ENCODE results near the gene KCNG3.

KCNG3 gene

GRCh38 chr2:42492691-42493467 is 903 bp downstream of the KCNG3 start:
- Histone ChIP-seq H3K4me3 (peak overlapping the region in 8 of 10 experiments; percentile 67 to 80 (median 71); a peak in 8 of 20 replicates), H3K36me3 (no peaks in the 10 kb centered on the region), H3K27me3 (peaks cover 11 to 21% (median 18%) of the 10 kb centered on the region in 11 experiments; a peak in 21 of 22 replicates), H3K9me3 (replicated peaks in 1 of 11) (peaks cover 0 to 11% (median 0%) of the 10 kb centered on the region in 11 experiments; a peak in 4 of 22 replicates), H3K27ac (no peak overlapping the region), H3K4me1 (peaks cover 0 to 21% (median 6%) of the 10 kb centered on the region in 10 experiments; a peak in 13 of 20 replicates), H3K4me2 (peak overlapping the region in 10 of 11 experiments; percentile 93 to 100 (median 98); a peak in 14 of 22 replicates), H4K20me1 (no peaks in the 10 kb centered on the region), H3K9ac (no peak overlapping the region)
- no peak for TF ChIP-seq Cebpa-rat (IDR thresholded peaks at IDR 0.05)

DNA sequence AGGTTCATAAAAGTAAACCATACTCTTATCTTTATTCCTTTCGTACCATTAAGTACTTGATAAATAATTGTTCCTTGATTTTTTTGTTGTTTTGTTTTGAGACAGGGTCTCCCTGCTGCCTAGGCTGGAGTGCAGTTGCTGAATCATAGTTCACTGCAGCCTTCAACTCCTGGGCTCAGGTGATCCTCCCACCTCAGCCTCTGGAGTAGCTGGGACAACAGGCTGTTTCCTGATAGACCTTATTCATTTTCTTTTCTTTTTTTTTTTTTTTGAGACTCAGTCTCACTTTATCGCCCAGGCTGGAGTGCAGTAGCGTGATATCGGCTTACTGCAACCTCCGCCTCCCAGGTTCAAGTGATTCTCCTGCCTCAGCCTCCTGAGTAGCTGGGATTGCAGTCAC is 5.5 kb downstream of the KCNG3 start:
- H3K9me3 ChIP-seq (replicated peaks in 1 of 11): peaks cover 0 to 7% (median 0%) of the 10 kb centered on the region in 11 experiments; a peak in 4 of 22 replicates
- H3K4me2 ChIP-seq: no peak overlapping the region
- no peak for TF ChIP-seq Cebpa-rat (IDR thresholded peaks at IDR 0.05)
- no peak overlapping the region for H3K9ac ChIP-seq
- H4K20me1 ChIP-seq: no peaks in the 10 kb centered on the region
- H3K4me1 ChIP-seq: 0 out of 20 replicates have a peak, but pooled peaks cover 0 to 2% (median 0%) of the 10 kb centered on the region in 10 experiments
- no peak overlapping the region for H3K27ac ChIP-seq
- H3K36me3 ChIP-seq: no peaks in the 10 kb centered on the region
- H3K4me3 ChIP-seq: no peak overlapping the region
- H3K27me3 ChIP-seq: peaks cover 0 to 6% (median 2%) of the 10 kb centered on the region in 11 experiments; a peak in 14 of 22 replicates

DNA sequence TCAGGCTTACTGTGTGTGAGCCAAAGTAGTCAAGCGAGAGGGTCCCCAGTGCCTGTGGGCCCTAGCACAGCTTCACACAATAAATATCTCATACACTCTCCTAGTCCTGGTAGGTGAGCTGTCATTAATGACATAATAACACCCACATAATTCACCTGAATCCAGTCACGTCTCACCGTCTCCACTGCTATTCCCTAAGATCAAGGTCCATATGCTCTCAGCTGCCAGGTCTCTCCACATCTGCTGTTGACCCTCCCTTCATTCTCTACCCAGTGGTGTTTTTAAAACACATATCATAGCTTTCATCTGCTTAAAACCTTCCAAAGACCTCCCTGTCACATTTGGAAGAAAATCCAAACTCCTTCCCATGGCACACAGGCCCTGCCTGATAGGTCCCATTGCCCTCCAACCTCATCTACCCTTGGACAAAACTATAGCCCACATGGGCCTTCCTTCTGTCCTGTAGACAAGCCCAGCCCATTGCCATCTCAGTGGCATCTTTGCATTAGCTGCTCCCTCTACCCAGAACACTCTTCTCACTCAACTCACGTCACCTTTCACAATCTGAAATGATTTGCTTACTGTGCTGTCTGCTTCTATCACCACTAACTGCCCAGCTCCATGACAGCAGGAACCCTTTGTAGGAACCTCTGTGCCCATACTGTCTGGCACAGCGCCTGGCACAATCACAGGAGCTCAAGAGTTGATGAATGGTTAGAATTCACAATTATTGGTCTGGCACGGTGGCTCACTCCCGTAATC is 7.5 kb downstream of the KCNG3 start:
- H3K9me3 ChIP-seq (replicated peaks in 1 of 11): no peaks in the 10 kb centered on the region
- TF ChIP-seq Cebpa-rat (IDR thresholded peaks at IDR 0.05): no peak
- H3K4me2 ChIP-seq: no peak overlapping the region
- no peak overlapping the region for H3K4me3 ChIP-seq
- H4K20me1 ChIP-seq: no peaks in the 10 kb centered on the region
- H3K27ac ChIP-seq: no peak overlapping the region
- peaks cover 0 to 4% (median 1%) of the 10 kb centered on the region in 10 experiments; a peak in 1 of 20 replicates for H3K4me1 ChIP-seq
- no peaks in the 10 kb centered on the region for H3K36me3 ChIP-seq
- no peak overlapping the region for H3K9ac ChIP-seq
- H3K27me3 ChIP-seq: no peaks in the 10 kb centered on the region

DNA sequence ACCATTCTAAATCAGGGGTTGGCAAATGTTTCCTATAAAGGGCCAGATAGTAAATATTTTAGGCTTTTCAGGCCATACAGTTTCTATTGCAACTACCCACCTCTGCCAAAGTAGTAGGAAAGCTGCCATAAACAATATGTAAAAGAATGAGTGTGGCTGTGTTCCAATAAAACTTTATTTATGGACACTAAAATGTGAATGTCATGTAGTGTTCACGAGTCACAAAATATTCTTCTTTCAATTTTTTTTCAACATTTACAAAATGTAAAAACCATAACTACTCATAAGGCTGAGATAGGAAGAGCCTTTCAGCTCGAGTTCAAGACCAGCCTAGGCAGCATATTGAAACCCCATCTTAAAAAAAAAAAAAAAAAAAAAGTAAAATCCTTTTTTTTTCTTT is 13.4 kb downstream of the KCNG3 start:
- Histone ChIP-seq H3K4me1 (peaks cover 0 to 13% (median 5%) of the 10 kb centered on the region in 10 experiments; a peak in 7 of 20 replicates), H3K36me3 (no peaks in the 10 kb centered on the region), H3K27ac (no peak overlapping the region), H3K4me3 (no peak overlapping the region), H4K20me1 (no peaks in the 10 kb centered on the region), H3K27me3 (no peaks in the 10 kb centered on the region), H3K9ac (no peak overlapping the region), H3K4me2 (no peak overlapping the region), H3K9me3 (replicated peaks in 1 of 11) (no peaks in the 10 kb centered on the region)
- no peak for TF ChIP-seq Cebpa-rat (IDR thresholded peaks at IDR 0.05)

DNA sequence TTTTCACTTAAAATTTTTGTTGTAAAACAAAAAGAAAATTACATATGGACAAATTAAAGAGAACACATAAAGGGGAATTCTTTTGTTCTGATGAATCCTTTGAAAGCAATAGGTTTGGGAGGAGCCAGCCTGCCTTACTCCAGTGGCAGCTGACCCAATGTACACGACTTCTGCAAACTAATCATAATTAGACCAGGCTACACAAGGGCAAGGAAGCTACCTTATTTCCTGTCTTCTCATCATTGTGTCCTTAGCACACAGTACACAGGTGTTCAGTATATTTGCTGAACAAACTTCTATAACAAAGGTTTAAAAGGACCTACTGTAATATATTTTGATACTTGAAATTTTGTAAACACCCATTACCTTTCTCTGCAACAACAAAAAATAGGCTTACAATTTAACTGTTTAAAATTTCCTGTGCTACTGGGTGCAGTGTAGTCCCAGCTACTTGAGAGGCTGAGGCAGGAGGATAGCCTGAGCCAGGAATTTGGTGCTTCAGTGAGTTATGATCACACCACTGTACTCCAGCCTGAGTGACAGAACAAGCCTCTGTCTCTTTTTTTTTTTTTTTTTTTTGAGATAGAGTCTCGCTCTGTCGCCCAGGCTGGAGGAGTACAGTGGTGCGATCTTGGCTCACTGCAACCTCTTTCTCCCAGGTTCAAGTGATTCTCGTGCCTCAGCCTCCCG is 18.9 kb downstream of the KCNG3 start:
- H3K27me3 ChIP-seq: no peaks in the 10 kb centered on the region
- no peak overlapping the region for H3K4me3 ChIP-seq
- no peak overlapping the region for H3K27ac ChIP-seq
- no peaks in the 10 kb centered on the region for H4K20me1 ChIP-seq
- H3K9ac ChIP-seq: no peak overlapping the region
- no peaks in the 10 kb centered on the region for H3K9me3 ChIP-seq (replicated peaks in 1 of 11)
- H3K36me3 ChIP-seq: no peaks in the 10 kb centered on the region
- no peak overlapping the region for H3K4me2 ChIP-seq
- TF ChIP-seq Cebpa-rat (IDR thresholded peaks at IDR 0.05): no peak
- H3K4me1 ChIP-seq: peaks cover 0 to 7% (median 0%) of the 10 kb centered on the region in 10 experiments; a peak in 6 of 20 replicates

DNA sequence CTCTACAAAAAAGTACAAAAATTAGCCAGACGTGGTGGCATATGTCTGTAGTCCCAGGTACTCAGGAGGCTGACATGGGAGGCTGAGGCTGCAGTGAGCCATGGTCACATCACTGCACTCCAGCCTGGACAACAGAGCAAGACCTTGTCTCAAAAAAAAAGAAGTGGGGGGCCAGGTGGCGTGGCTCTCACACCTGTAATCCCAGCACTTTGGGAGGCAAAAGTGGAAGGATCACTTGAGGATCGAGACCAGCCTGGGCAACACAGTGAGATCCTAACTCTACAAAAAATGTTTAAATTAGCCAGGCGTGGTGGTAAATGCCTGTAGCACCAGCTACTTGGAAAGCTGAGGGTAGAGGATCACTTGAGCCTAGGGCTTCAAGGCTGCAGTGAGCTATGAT is 23.1 kb downstream of the KCNG3 start:
- H3K4me2 ChIP-seq: no peak overlapping the region
- H3K4me1 ChIP-seq: no peaks in the 10 kb centered on the region
- no peak overlapping the region for H3K9ac ChIP-seq
- H4K20me1 ChIP-seq: no peaks in the 10 kb centered on the region
- TF ChIP-seq Cebpa-rat (IDR thresholded peaks at IDR 0.05): no peak
- H3K36me3 ChIP-seq: no peaks in the 10 kb centered on the region
- H3K27me3 ChIP-seq: no peaks in the 10 kb centered on the region
- no peak overlapping the region for H3K27ac ChIP-seq
- H3K4me3 ChIP-seq: no peak overlapping the region
- no peaks in the 10 kb centered on the region for H3K9me3 ChIP-seq (replicated peaks in 1 of 11)

DNA sequence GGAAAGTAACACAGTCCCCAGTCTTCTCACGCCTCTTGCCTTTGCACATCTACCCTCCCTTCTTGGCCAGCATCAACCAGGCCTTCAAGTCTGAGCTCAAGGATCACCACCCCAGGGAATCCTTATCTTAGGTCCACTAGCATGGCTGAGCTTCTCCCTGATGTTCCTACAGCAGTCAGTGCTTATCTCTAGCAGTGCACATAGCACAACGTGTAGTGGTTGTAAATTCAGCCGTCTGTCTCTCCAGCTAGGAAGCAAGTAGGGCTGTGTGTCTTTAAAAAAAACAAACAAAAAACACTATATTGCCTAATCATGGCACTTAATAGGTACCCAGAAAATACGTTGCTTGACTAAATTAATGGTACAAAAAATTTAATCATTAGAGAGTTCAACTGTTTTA is 29.2 kb downstream of the KCNG3 start:
- Histone ChIP-seq H3K9ac (no peak overlapping the region), H3K27me3 (no peaks in the 10 kb centered on the region), H4K20me1 (no peaks in the 10 kb centered on the region), H3K4me3 (no peak overlapping the region), H3K36me3 (no peaks in the 10 kb centered on the region), H3K27ac (no peak overlapping the region), H3K4me2 (no peak overlapping the region), H3K9me3 (replicated peaks in 1 of 11) (no peaks in the 10 kb centered on the region), H3K4me1 (no peaks in the 10 kb centered on the region)
- TF ChIP-seq Cebpa-rat (IDR thresholded peaks at IDR 0.05): no peak

GRCh38 chr2:42463570-42463969 is 30.2 kb downstream of the KCNG3 start:
- Histone ChIP-seq H3K4me1 (no peaks in the 10 kb centered on the region), H3K27me3 (no peaks in the 10 kb centered on the region), H3K4me2 (no peak overlapping the region), H3K27ac (no peak overlapping the region), H3K4me3 (no peak overlapping the region), H3K36me3 (no peaks in the 10 kb centered on the region), H3K9ac (no peak overlapping the region), H4K20me1 (no peaks in the 10 kb centered on the region), H3K9me3 (replicated peaks in 1 of 11) (no peaks in the 10 kb centered on the region)
- no peak for TF ChIP-seq Cebpa-rat (IDR thresholded peaks at IDR 0.05)

GRCh38 chr2:42459296-42459695 is 34.5 kb downstream of the KCNG3 start:
- H3K27ac ChIP-seq: no peak overlapping the region
- no peaks in the 10 kb centered on the region for H3K4me1 ChIP-seq
- H3K4me2 ChIP-seq: no peak overlapping the region

More at GRCh38 chr2:42459296-42459695, 34.5 kb downstream of the KCNG3 start:
- Histone ChIP-seq H3K9ac (no peak overlapping the region), H3K36me3 (no peaks in the 10 kb centered on the region), H3K27me3 (no peaks in the 10 kb centered on the region), H4K20me1 (no peaks in the 10 kb centered on the region), H3K4me3 (no peak overlapping the region), H3K9me3 (replicated peaks in 1 of 11) (no peaks in the 10 kb centered on the region)
- TF ChIP-seq Cebpa-rat (IDR thresholded peaks at IDR 0.05): no peak
